SK-N-SH treated with all-trans-retinoic acid at 6 μM for 48 hours (cell line): ENCODE data around the gene KIF22.
"Not testable (repeated sequence)": the region's sequence is repeated elsewhere in the genome, so short reads cannot be mapped to it uniquely, and the experiment has no call there.

Experiments used
- ATAC-seq: fragments of 200-7000 bp; cut with Tn5 transposase; 3 replicates; pipeline ENCODE4 v1.9.1; 2020; ENCODE audit warnings: mild to moderate bottlenecking, moderate library complexity
- ARNTL ChIP-seq: fragments of 450-650 bp; formaldehyde crosslinking; IDR thresholded peaks from 2 replicates; pipeline ENCODE4 v1.5.0; 2020; ENCODE audit warnings: low read depth, mild to moderate bottlenecking, moderate library complexity, borderline replicate concordance
- BACH2 ChIP-seq: fragments of 250-450 bp; sonication (Bioruptor Pico); IDR thresholded peaks from 2 replicates; pipeline ENCODE4 v1.9.0; 2021; ENCODE audit warnings: mild to moderate bottlenecking, borderline replicate concordance
- CREB5 ChIP-seq: fragments of 250-450 bp; sonication (Bioruptor Pico); IDR thresholded peaks from 2 replicates; pipeline ENCODE4 v1.5.1; 2020; ENCODE audit warnings: low read depth, mild to moderate bottlenecking, moderate library complexity
- CSDC2 ChIP-seq: fragments of 250-450 bp; sonication (Bioruptor Pico); IDR thresholded peaks from 2 replicates; pipeline ENCODE4 v1.5.0; 2020; ENCODE audit warnings: mild to moderate bottlenecking, moderate library complexity
- CSRNP3 ChIP-seq: fragments of 250-450 bp; sonication (Bioruptor Pico); IDR thresholded peaks from 2 replicates; pipeline ENCODE4 v1.5.1; 2021; ENCODE audit warnings: mild to moderate bottlenecking, moderate library complexity
- ESRRG ChIP-seq: fragments of 250-450 bp; sonication (Bioruptor Pico); IDR thresholded peaks from 2 replicates; pipeline ENCODE4 v1.6.1; 2021; ENCODE audit warnings: mild to moderate bottlenecking
- GLIS3 ChIP-seq: fragments of 250-450 bp; sonication (Bioruptor Pico); IDR thresholded peaks from 2 replicates; pipeline ENCODE4 v1.5.0; 2020; ENCODE audit warnings: mild to moderate bottlenecking, moderate library complexity
- ISL1 ChIP-seq: fragments of 250-450 bp; sonication (Bioruptor Pico); IDR thresholded peaks from 2 replicates; pipeline ENCODE4 v2.1.2; 2022; ENCODE audit warnings: mild to moderate bottlenecking, moderate library complexity
- RARB ChIP-seq: fragments of 250-450 bp; sonication (Bioruptor Pico); IDR thresholded peaks from 2 replicates; pipeline ENCODE4 v1.8.0; 2021; ENCODE audit warnings: mild to moderate bottlenecking, moderate library complexity
- SNAI2 ChIP-seq: fragments of 250-450 bp; sonication (Bioruptor Pico); IDR thresholded peaks from 2 replicates; pipeline ENCODE4 v1.5.0; 2020; ENCODE audit warnings: mild to moderate bottlenecking, moderate library complexity
- TOX ChIP-seq: fragments of 250-450 bp; sonication (Bioruptor Pico); IDR thresholded peaks from 2 replicates; pipeline ENCODE4 v1.8.0; 2021; ENCODE audit warnings: mild to moderate bottlenecking, moderate library complexity, borderline replicate concordance
- ZC3H10 ChIP-seq: fragments of 250-450 bp; sonication (Bioruptor Pico); IDR thresholded peaks from 2 replicates; pipeline ENCODE4 v1.5.1; 2021; ENCODE audit warnings: mild to moderate bottlenecking, moderate library complexity
- ZFP3 ChIP-seq: fragments of 250-450 bp; sonication (Bioruptor Pico); IDR thresholded peaks from 2 replicates; pipeline ENCODE4 v1.5.0; 2020; ENCODE audit warnings: mild to moderate bottlenecking, moderate library complexity
- ZFP30 ChIP-seq: fragments of 450-650 bp; formaldehyde crosslinking; IDR thresholded peaks from 2 replicates; pipeline ENCODE4 v1.5.0; 2022; ENCODE audit warnings: mild to moderate bottlenecking, moderate library complexity
- ZNF565 ChIP-seq: fragments of 450-650 bp; formaldehyde crosslinking; conservative IDR thresholded peaks from 2 replicates; pipeline ENCODE4 v1.5.0; 2020; ENCODE audit warnings: low read depth, mild to moderate bottlenecking, moderate library complexity
- ZNF70 ChIP-seq: fragments of 450-650 bp; formaldehyde crosslinking; IDR thresholded peaks from 2 replicates; pipeline ENCODE4 v1.5.0; 2020; ENCODE audit warnings: mild to moderate bottlenecking, moderate library complexity
- TF ChIP-seq, protein P1 (sequence below): fragments of 250-450 bp; sonication (Bioruptor Pico); IDR thresholded peaks from 2 replicates; pipeline ENCODE4 v1.5.0; 2020; ENCODE audit warnings: mild to moderate bottlenecking, moderate library complexity

The KIF22 gene

GRCh38 chr16:29767062-29767461, 23.5 kb upstream of the KIF22 start:
- no peak for ATAC-seq
- no peak for TF ChIP-seq ZC3H10 (CRISPR knock-in tag)
- no peak for TF ChIP-seq CSRNP3
- no peak for TF ChIP-seq ZFP3
- TF ChIP-seq ZNF565 (CRISPR knock-in tag): no peak
- TF ChIP-seq, protein P1, sequence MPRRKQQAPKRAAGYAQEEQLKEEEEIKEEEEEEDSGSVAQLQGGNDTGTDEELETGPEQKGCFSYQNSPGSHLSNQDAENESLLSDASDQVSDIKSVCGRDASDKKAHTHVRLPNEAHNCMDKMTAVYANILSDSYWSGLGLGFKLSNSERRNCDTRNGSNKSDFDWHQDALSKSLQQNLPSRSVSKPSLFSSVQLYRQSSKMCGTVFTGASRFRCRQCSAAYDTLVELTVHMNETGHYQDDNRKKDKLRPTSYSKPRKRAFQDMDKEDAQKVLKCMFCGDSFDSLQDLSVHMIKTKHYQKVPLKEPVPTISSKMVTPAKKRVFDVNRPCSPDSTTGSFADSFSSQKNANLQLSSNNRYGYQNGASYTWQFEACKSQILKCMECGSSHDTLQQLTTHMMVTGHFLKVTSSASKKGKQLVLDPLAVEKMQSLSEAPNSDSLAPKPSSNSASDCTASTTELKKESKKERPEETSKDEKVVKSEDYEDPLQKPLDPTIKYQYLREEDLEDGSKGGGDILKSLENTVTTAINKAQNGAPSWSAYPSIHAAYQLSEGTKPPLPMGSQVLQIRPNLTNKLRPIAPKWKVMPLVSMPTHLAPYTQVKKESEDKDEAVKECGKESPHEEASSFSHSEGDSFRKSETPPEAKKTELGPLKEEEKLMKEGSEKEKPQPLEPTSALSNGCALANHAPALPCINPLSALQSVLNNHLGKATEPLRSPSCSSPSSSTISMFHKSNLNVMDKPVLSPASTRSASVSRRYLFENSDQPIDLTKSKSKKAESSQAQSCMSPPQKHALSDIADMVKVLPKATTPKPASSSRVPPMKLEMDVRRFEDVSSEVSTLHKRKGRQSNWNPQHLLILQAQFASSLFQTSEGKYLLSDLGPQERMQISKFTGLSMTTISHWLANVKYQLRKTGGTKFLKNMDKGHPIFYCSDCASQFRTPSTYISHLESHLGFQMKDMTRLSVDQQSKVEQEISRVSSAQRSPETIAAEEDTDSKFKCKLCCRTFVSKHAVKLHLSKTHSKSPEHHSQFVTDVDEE (CRISPR knock-in tag): no peak
- TF ChIP-seq RARB (CRISPR knock-in tag): no peak
- no peak for TF ChIP-seq ZFP30 (CRISPR knock-in tag)
- no peak for TF ChIP-seq ZNF70 (CRISPR knock-in tag)
- no peak for TF ChIP-seq CSDC2
- TF ChIP-seq ESRRG (CRISPR knock-in tag): no peak
- no peak for TF ChIP-seq BACH2
- TF ChIP-seq CREB5 (CRISPR knock-in tag): no peak
- no peak for TF ChIP-seq ISL1
- TF ChIP-seq, all 23 proteins: peak for 0

GRCh38 chr16:29769507-29769906, 21.0 kb upstream of the KIF22 start:
- no peak for ATAC-seq
- no peak for TF ChIP-seq GLIS3 (CRISPR knock-in tag)
- TF ChIP-seq, protein P1 (CRISPR knock-in tag): no peak
- TF ChIP-seq ARNTL (CRISPR knock-in tag): no peak

DNA sequence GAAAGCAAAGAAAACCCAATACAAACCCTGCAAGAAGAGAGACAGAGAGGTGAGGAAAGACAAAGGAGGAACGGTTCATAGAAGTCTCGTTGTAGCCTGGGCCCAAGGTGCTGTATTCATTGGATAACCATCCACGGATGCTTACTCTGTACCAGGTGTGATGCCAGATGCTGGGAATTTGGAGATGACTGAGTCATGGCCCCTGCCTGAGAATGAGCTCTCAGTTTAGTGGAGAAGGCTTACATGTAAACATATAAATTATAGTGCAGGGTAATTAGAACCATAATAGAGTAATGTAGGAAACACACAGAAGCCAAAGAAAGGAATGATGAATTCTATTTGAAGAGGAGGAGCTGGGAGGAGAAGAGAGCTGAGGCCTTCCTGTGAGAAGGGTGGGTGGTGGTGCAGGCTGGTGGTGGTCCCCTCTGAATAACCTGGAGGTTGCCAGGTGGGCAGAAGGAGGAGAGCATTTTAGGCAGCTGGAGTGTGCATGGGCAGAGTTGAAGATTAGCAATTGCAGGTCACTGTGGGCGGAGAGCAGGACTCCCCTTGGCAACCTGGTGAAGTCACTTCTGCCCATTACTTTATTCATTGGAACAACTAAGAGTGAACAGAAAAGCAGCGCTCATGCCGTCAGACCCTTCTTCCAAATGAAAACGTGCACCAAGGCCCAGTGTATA, 20.2 kb upstream of the KIF22 start:
- no peak for ATAC-seq
- TF ChIP-seq RARB (CRISPR knock-in tag) (no peak), BACH2 (no peak), GLIS3 (CRISPR knock-in tag) (no peak), ZNF565 (CRISPR knock-in tag) (no peak), SNAI2 (CRISPR knock-in tag) (no peak)

- not testable (repeated sequence) for ATAC-seq
These were observed 18.2 kb upstream of the KIF22 start for GRCh38 chr16:29772330-29772729.

GRCh38 chr16:29774730-29775129, 15.8 kb upstream of the KIF22 start:
- TF ChIP-seq TOX: no peak
- ATAC-seq: no peak
